ENCODE measurements around the gene RNASE4. TPM values are rescaled to one million over a fixed set of nuclear protein-coding genes. Genes with fewer than 3 reads are reported as not detected.

RNASE4 gene
- total RNA-seq, 1 donor from 2014 or later, result 16.2 TPM

DNA sequence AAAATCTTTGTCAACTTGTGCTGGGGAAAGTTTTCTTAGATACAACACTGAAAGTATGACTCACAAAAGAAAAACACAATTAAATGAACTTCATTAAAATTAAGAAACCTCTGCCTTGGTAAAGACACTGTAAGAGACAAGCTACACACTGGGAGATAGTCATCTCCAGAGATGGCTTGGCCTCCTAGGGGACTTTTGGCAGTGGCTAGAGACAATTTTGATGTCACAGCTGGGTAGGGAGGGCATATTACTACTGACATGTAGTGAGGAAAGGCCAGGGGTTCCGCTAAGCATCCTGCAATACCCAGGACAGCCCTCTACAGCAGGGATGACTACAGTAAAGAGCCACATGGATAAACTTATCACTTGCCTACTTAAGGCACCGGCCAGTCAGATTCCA lies 8.7 kb upstream of the RNASE4 start:
- no peak for DNase-seq (ENCODE audit: low read depth in 2 of 2)

GRCh38 chr14:20676072-20676471 lies 8.3 kb upstream of the RNASE4 start:
- DNase-seq (ENCODE audit: low read depth in 2 of 2), result no peak

GRCh38 chr14:20679907-20680306 lies 4.5 kb upstream of the RNASE4 start:
- peak in 1 of 2 donors; percentile 27 for DNase-seq (ENCODE audit: low read depth in 2 of 2)

- no peak for DNase-seq (ENCODE audit: low read depth in 2 of 2)
Measured at GRCh38 chr14:20680363-20680762, 4.0 kb upstream of the RNASE4 start.

GRCh38 chr14:20680843-20681347 lies 3.5 kb upstream of the RNASE4 start:
- DNase-seq (ENCODE audit: low read depth in 2 of 2), result no peak

- peak; percentile 83 to 86 for DNase-seq (ENCODE audit: low read depth in 2 of 2)
Measured at GRCh38 chr14:20681348-20682126, 2.8 kb upstream of the RNASE4 start.

DNA sequence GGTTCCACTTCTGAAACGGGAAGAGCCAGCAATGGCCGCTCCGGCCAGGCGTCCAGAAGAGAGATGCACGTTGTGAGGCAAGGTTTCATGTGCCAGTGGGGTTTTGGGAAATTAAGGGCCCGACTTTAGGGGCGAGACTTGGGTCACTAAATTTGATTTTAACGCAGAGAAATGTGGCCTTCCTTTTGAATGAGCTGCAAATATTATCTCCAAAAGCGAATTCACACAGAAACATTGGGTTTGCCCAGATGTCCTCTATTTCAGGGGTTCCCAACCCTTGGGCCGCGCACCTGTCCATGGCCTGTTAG lies 2.3 kb upstream of the RNASE4 start:
- DNase-seq (ENCODE audit: low read depth in 2 of 2), result no peak

- DNase-seq (ENCODE audit: low read depth in 2 of 2), result peak; percentile 94 to 97
Measured at GRCh38 chr14:20682435-20683124, 1.8 kb upstream of the RNASE4 start.

DNA sequence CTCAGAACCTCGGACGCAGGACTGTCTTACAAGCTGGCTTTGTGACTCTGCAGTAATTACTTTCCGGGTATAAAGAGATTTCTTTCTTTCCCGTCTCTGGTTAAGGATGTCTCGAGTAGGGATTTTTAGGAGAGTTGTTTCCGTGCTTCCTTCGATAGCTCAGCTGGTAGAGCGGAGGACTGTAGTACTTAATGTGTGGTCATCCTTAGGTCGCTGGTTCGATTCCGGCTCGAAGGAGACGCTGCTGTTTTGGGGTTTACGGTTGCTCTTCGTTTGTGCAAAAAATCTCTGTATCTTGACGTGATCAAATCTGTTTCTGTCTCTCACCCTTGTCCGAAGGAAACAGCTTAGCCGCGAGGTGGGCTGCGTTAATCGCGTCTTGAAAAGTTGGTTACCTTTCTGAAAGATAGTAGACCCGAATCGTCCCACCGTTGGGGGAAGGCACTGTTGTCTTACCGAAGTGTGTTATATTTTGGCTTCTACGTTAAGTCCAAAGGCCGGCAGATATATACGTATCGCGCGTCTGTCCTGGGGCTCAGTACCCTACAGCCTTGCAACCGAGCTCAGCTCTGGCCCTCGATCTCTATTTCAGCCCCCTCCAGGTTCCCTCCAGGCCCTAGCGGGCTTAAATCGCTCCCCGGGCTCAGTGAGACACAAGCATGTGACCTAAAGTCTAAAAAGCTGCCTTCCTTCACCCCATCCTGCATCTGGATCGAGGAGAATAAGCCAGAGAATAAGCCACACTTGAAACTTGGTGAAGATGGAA lies 1.1 kb upstream of the RNASE4 start:
- peak; percentile 74 to 85 for DNase-seq (ENCODE audit: low read depth in 2 of 2)

- DNase-seq (ENCODE audit: low read depth in 2 of 2), result peak in 1 of 2 donors; percentile 49
Measured at GRCh38 chr14:20684662-20685456, 499 bp downstream of the RNASE4 start.

GRCh38 chr14:20686386-20687143 lies 2.2 kb downstream of the RNASE4 start:
- DNase-seq (ENCODE audit: low read depth in 2 of 2), result no peak

GRCh38 chr14:20687362-20688166 lies 3.2 kb downstream of the RNASE4 start:
- no peak for DNase-seq (ENCODE audit: low read depth in 2 of 2)

GRCh38 chr14:20688167-20688839 lies 3.9 kb downstream of the RNASE4 start, which contains the start of gene ANG:
Gene ANG (plus strand): TSS chr14:20688764. CDS start chr14:20693565, 4,801 bp downstream.
- no peak for DNase-seq (ENCODE audit: low read depth in 2 of 2)

GRCh38 chr14:20690848-20691640 lies 6.7 kb downstream of the RNASE4 start:
- DNase-seq (ENCODE audit: low read depth in 2 of 2), result peak; percentile 65 to 79

DNA sequence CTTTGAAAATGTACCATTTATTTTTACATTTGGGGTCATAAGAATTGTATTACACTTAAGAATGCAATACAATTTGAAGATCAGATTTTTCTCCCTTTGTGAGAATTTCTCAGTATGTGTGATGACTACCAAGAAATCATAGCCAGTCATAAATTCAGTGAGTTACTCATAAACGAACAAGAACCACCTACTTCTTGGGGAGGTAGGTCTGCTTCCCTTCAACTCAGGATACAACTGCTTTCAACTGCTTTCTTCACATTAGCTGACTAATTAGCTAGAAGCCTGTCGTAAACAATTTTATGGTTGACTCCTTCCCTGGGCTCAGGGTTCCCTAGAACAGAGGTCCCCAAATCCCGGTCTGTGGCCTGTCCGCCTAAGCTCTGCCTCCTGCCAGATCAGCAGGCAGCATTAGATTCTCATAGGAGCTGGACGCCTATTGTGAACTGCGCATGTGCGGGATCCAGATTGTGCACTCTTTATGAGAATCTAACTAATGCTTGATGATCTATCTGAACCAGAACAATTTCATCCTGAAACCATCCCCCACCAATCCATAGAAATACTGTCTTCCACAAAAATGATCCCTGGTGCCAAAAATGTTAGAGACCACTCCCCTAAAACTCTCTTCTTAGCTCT lies 7.9 kb downstream of the RNASE4 start:
- DNase-seq (ENCODE audit: low read depth in 2 of 2), result no peak

DNA sequence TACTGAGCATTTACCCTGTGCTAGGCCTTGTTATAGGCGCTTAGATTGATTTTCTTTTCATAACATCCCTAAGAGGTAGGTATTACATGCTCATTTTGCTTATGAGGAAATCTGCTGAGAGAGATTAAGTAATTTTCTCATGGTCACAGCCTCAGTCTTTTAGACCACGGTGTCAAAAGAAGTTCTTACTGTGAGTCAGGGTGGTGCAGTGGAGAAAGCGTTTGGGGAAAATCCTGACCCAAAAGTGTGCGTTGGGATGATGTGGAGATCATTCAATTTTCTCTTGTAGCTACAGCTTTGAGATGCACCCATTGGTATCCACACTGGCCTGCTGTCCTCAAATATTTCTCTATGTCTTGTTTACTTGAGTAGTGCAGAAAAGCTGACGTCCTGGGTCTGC lies 12.4 kb downstream of the RNASE4 start:
- no peak for DNase-seq (ENCODE audit: low read depth in 2 of 2)

DNA sequence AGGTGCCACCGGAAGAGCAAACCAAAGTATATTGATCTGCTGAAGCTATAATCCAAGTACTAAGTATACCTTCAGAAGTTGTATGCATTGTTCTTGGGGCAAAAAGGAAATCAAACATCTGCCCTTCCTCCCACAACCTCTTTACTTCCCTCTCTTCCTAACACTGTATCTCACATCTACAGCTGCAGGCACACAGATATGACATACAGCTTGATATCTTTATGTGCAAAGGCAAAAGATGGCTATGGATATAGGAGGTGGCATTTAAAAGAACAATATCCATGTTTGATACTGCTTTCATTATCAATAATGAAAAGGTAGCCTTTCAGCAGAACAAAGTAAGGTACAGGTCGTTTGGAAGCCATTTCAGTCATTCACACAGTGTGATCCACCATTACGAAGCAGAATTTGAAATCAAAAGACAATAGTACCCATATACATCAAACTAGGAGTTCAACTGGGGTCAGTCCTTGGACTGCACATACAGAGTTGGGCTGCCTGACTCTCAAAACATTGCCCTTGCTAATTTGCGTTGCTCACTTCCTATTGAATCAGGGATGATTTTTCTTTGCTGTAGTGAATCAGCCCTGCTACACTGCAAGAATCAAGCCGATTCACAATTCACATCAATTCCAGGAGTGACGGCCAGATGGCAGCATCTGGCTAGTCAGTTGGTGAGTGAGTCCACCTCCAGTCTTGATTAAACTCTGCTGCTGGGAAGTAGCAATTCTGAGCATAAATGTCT lies 13.1 kb downstream of the RNASE4 start:
- peak; percentile 63 to 85 for DNase-seq (ENCODE audit: low read depth in 2 of 2)

Measured in dermis microvascular lymphatic vessel endothelial cell (primary cell).